A549 (cell line): ENCODE data around the gene TECPR2.

ENCODE experiments used
- BHLHE40 ChIP-seq: IDR thresholded peaks from 2 replicates; pipeline ENCODE4 v1.6.1; 2012; ENCODE audit warnings: low read depth, low read length, inconsistent platforms
- CHD2 ChIP-seq: fragments of 150-350 bp; IDR thresholded peaks from 2 replicates; pipeline ENCODE4 v1.6.1; 2014; ENCODE audit warnings: low read length; ENCODE audit not compliant: partially characterized antibody
- EHF ChIP-seq: fragments of 250-450 bp; sonication (Bioruptor Pico); IDR thresholded peaks from 2 replicates; pipeline ENCODE4 v1.5.0; 2020; ENCODE audit warnings: mild to moderate bottlenecking
- EP300 ChIP-seq, 2 experiments: fragments of >200 bp; sonication (Bioruptor Twin); formaldehyde crosslinking; IDR thresholded peaks; 2 replicates in 1 of 2; 3 replicates in 1 of 2; pipeline ENCODE4 v1.6.1; 2016 to 2017
- GATA3 ChIP-seq: IDR thresholded peaks from 2 replicates; pipeline ENCODE4 v1.6.1; 2012; ENCODE audit warnings: borderline replicate concordance
- MAZ ChIP-seq: fragments of 150-350 bp; IDR thresholded peaks from 2 replicates; pipeline ENCODE4 v1.6.1; 2014; ENCODE audit warnings: antibody characterized with exemption, low read depth, low read length, borderline replicate concordance
- TP53 ChIP-seq: fragments of 250-450 bp; sonication (Bioruptor Pico); IDR thresholded peaks from 2 replicates; pipeline ENCODE4 v1.5.0; 2021; ENCODE audit warnings: mild to moderate bottlenecking, moderate library complexity
- TF ChIP-seq, protein P1 (sequence below): fragments of >200 bp; sonication (Bioruptor Twin); formaldehyde crosslinking; IDR thresholded peaks from 3 replicates; pipeline ENCODE4 v1.5.1; 2016
- TF ChIP-seq, protein P2 (sequence below): fragments of 200-600 bp; sonication (generic); IDR thresholded peaks from 2 replicates; pipeline ENCODE4 v1.6.1; 2016; ENCODE audit warnings: antibody characterized with exemption, mild to moderate bottlenecking, moderate library complexity
- TF ChIP-seq, protein P3 (sequence below): IDR thresholded peaks from 2 replicates; pipeline ENCODE4 v1.6.1; 2012

DNA sequence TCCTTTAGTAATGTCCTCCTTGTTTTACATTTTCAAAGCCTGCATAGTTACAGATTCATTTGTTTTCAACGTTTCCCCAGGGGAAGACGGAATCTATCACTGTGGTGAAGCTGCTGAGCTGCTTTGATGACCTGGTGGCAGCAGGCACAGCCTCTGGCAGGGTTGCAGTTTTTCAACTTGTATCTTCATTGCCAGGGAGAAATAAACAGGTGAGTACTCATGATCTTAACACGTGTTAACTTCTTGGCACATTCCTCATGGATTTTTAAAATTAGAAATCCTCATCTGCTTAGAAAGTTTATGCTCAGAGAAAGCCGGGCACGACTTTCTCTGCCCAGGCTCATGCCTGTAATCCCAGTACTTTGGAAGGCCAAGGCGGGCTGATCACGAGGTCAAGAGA is 44.5 kb downstream of the TECPR2 start:
- TF ChIP-seq, protein P1, sequence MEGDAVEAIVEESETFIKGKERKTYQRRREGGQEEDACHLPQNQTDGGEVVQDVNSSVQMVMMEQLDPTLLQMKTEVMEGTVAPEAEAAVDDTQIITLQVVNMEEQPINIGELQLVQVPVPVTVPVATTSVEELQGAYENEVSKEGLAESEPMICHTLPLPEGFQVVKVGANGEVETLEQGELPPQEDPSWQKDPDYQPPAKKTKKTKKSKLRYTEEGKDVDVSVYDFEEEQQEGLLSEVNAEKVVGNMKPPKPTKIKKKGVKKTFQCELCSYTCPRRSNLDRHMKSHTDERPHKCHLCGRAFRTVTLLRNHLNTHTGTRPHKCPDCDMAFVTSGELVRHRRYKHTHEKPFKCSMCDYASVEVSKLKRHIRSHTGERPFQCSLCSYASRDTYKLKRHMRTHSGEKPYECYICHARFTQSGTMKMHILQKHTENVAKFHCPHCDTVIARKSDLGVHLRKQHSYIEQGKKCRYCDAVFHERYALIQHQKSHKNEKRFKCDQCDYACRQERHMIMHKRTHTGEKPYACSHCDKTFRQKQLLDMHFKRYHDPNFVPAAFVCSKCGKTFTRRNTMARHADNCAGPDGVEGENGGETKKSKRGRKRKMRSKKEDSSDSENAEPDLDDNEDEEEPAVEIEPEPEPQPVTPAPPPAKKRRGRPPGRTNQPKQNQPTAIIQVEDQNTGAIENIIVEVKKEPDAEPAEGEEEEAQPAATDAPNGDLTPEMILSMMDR: no peak
- TF ChIP-seq TP53 (CRISPR knock-in tag): no peak
- TF ChIP-seq MAZ: no peak
- TF ChIP-seq, protein P2, sequence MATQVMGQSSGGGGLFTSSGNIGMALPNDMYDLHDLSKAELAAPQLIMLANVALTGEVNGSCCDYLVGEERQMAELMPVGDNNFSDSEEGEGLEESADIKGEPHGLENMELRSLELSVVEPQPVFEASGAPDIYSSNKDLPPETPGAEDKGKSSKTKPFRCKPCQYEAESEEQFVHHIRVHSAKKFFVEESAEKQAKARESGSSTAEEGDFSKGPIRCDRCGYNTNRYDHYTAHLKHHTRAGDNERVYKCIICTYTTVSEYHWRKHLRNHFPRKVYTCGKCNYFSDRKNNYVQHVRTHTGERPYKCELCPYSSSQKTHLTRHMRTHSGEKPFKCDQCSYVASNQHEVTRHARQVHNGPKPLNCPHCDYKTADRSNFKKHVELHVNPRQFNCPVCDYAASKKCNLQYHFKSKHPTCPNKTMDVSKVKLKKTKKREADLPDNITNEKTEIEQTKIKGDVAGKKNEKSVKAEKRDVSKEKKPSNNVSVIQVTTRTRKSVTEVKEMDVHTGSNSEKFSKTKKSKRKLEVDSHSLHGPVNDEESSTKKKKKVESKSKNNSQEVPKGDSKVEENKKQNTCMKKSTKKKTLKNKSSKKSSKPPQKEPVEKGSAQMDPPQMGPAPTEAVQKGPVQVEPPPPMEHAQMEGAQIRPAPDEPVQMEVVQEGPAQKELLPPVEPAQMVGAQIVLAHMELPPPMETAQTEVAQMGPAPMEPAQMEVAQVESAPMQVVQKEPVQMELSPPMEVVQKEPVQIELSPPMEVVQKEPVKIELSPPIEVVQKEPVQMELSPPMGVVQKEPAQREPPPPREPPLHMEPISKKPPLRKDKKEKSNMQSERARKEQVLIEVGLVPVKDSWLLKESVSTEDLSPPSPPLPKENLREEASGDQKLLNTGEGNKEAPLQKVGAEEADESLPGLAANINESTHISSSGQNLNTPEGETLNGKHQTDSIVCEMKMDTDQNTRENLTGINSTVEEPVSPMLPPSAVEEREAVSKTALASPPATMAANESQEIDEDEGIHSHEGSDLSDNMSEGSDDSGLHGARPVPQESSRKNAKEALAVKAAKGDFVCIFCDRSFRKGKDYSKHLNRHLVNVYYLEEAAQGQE: no peak
- TF ChIP-seq, protein P3, sequence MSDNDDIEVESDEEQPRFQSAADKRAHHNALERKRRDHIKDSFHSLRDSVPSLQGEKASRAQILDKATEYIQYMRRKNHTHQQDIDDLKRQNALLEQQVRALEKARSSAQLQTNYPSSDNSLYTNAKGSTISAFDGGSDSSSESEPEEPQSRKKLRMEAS: no peak
- TF ChIP-seq EP300 (IDR thresholded peaks at IDR 0.05): no peak
- no peak for TF ChIP-seq BHLHE40
- TF ChIP-seq CHD2: no peak
- TF ChIP-seq EHF: no peak
- no peak for TF ChIP-seq GATA3
